Astrocyte of the spinal cord (primary cell): ENCODE results near the gene SPAAR.
"Not testable (repeated sequence)": the region's sequence is repeated elsewhere in the genome, so short reads cannot be mapped to it uniquely, and the experiment has no call there.

Experiments used
- DNase-seq: peaks from one replicate; pipeline ENCODE4 v3.0.0; 2011; ENCODE audit warnings: low read depth, low spot score
- H3K4me3 ChIP-seq: 2 replicates; pipeline ENCODE4 v1.5.1; 2011; ENCODE audit warnings: low read depth, mild to moderate bottlenecking, low read length, moderate library complexity
- in situ Hi-C: cut with HindIII; loops from 2 replicates; pipeline ENCODE4 v1.10.0; 2017; ENCODE audit warnings: low sequenced_read_pairs
- TF ChIP-seq, protein P1 (sequence below): IDR thresholded peaks from 2 replicates; pipeline ENCODE4 v1.5.1; 2012; ENCODE audit warnings: low read depth, mild to moderate bottlenecking, low read length, inconsistent platforms

The SPAAR gene

DNA sequence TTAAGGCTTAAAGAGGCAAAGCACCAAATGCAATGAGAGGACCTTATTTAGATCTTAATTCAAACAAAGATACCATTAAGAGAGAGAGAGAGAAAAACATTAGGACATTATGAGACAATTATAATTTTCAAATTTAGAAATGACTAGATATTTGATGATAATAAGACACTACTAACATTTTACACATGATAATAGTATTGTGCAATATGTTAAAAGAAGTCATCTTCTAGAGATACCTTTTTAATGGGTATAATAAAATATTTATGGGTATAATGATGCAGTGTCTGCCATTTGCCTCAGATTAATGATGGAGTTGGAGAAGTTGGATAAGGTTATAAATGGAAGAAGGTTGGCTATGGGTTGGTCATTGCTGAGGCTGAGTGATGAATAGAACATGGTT lies 21.2 kb downstream of the SPAAR start:
- in situ Hi-C loops = no loop called here
- DNase-seq = no peak
- TF ChIP-seq, protein P1, sequence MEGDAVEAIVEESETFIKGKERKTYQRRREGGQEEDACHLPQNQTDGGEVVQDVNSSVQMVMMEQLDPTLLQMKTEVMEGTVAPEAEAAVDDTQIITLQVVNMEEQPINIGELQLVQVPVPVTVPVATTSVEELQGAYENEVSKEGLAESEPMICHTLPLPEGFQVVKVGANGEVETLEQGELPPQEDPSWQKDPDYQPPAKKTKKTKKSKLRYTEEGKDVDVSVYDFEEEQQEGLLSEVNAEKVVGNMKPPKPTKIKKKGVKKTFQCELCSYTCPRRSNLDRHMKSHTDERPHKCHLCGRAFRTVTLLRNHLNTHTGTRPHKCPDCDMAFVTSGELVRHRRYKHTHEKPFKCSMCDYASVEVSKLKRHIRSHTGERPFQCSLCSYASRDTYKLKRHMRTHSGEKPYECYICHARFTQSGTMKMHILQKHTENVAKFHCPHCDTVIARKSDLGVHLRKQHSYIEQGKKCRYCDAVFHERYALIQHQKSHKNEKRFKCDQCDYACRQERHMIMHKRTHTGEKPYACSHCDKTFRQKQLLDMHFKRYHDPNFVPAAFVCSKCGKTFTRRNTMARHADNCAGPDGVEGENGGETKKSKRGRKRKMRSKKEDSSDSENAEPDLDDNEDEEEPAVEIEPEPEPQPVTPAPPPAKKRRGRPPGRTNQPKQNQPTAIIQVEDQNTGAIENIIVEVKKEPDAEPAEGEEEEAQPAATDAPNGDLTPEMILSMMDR = no peak
- no peak overlapping the region for H3K4me3 ChIP-seq

DNA sequence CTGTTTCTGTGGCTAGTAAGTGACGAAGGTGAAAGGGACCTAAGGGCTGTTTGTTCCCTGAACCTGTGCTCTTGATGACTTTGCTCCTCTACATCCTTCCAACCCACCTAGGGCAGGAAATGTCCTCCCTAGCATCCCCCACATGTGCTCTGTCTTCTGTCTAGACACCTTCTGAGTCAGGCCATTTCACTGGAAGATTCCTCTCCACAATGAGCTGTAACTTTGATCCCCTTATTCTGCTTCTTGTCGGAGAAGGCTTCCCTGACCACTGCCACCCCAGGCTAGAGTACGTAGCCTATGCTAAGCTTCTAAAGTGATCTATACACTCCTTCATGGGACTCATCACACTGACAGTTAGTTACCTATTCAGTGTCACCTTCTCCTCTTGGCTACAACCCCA lies 21.7 kb downstream of the SPAAR start:
- in situ Hi-C loops = no loop called here
- TF ChIP-seq, protein P1 = no peak
- no peak for DNase-seq
- no peak overlapping the region for H3K4me3 ChIP-seq

GRCh38 chr9:35932735-35933134 lies 23.4 kb downstream of the SPAAR start:
- H3K4me3 ChIP-seq = no peak overlapping the region
- no peak for DNase-seq
- in situ Hi-C loops = no loop called here
- TF ChIP-seq, protein P1 = no peak

DNA sequence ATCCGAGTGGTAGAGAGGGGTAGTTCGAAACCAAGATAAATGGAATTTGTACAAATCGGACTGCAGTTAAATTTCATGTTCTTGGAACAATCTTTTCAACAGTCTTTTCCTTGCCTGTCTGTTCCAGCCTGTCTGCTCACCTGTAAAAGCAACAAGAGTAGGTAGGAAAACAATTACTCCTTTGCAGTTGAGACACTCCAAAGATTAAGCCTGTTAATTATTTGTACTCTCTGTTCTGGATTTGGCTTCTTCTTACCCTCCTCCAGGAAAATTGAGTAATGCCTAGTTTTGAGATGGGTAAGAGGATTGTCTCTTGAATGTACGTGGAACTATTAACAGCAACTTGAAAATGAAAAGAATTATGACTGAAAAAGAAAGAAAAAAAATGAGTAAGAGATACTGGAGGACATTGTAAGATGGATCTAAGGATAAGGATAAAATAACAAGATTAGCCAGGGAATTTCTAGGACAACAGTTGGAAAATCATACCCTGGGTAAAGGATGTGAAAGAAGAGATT lies 24.3 kb downstream of the SPAAR start:
- DNase-seq = no peak
- TF ChIP-seq, protein P1 = no peak
- in situ Hi-C loops = no loop called here
- H3K4me3 ChIP-seq = no peak overlapping the region

DNA sequence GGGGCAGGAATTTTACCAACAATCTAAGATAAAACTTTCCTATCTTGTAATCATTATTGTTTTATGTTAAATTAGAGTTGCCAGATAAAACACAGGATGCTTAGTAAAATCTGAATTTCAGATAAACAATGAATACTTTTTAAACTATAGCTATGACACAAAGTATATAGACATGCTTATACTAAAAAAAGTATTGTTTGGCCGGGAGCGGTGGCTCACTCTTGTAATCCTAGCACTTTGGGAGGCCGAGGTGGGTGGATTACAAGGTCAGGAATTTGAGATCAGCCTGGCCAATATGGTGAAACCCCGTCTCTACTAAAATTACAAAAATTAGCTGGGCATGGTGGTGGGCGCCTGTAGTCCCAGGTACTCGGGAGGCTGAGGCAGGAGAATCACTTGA lies 24.8 kb downstream of the SPAAR start:
- H3K4me3 ChIP-seq, DNase-seq, in situ Hi-C loops: not testable (repeated sequence)

DNA sequence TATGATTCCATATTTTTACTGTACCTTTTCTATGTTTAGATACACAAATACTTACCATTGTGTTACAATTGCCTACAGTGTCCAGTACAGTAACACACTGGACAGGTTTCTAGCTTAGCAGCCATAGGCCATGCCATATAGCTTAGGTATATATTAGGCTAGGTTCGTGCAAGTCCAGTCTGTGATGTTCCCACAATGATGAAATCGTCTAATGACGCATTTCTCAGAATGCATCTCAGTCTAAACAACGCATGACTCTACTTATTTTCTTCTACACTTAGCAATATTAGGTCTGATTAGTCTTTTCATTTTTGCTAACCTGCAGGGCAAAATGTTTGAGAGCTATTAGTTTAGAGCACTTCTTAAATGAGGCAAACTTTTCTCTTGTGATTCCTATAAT lies 26.0 kb downstream of the SPAAR start:
- in situ Hi-C loops = no loop called here
- TF ChIP-seq, protein P1 = no peak
- H3K4me3 ChIP-seq = no peak overlapping the region
- DNase-seq = no peak

DNA sequence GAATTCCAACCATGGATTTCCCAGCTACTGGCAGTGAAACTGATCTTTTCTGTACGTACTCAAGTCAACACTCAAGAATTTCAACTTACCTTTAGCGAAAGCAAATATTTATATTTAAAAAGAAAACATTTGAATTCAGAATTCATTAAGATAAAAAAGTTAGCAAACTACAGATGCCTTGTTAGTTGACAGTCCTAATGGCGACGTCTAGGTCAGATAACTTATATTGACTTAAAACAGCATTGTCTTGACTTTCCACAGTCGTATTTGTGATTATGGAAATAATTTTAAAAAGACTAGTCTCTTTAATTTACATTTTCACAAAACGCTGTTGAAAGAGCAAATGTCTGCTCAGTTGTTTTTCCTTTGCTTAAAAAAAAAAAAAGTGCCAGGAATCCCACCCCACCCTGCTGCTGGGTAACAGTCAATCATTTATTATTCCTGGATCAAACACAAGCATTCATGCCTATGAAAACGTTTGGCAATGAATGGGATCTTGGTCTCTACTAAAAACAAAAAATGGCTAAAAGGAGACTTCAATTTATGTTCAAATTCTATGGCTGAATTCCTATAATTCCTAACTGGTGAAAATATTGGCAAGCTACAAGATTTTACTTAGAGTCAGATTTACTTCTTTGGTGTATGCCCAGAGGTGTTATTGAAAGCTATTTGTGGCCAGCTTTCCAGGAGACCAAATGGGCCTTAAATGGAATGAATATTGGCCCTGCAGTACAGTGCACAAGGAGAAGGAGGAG lies 26.6 kb downstream of the SPAAR start:
- no peak overlapping the region for H3K4me3 ChIP-seq
- TF ChIP-seq, protein P1 = no peak
- peak; percentile 88 for DNase-seq
- in situ Hi-C loops = no loop called here
